SHP77 treated with DMSO at 0.1 percent for 48 hours (cell line): ENCODE data around the gene DDX47.
"Not testable (repeated sequence)": the region's sequence is repeated elsewhere in the genome, so short reads cannot be mapped to it uniquely, and the experiment has no call there.

Experiments
- DNase-seq: peaks from one replicate; lab custom pipeline; 2025; lab: John Stamatoyannopoulos, UW

Gene DDX47

DNA sequence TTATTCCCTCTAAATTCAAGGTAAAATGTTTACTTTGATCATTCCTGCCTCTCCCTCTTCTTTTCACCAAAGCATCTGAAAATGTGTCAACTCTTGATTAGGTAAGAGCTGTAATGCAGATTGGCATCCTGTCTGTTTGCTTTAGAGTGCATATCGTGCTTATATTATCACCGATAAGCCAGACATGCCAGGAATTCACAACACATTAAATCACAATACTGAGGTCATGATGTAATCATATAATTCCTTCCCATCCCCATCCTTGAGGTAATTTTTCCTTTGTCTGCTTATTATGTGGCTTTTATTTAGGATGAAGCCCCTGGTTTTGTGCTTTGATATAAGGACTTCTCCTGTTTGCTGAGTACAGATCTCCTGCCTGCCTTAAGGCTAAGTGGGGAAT, 10.2 kb downstream of the DDX47 start:
- DNase-seq, result no peak

DNA sequence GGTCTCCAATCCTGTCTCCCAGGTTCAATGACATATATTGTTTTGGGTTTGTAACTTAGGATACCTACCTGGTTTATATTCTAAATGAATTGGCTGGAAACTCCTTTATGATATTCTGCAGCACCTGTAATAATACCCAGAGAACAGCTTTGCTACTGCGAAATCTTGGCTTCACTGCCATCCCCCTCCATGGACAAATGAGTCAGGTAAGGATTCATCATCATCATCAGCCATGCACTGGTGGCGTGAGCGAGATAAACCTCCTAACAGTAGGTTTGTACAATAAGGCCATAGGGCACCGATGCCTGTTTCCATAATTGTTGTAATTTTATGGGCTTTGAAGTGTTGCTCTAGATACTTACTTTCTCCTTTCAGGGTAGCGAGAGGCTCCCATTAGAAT, 10.7 kb downstream of the DDX47 start:
- DNase-seq, result no peak

DNA sequence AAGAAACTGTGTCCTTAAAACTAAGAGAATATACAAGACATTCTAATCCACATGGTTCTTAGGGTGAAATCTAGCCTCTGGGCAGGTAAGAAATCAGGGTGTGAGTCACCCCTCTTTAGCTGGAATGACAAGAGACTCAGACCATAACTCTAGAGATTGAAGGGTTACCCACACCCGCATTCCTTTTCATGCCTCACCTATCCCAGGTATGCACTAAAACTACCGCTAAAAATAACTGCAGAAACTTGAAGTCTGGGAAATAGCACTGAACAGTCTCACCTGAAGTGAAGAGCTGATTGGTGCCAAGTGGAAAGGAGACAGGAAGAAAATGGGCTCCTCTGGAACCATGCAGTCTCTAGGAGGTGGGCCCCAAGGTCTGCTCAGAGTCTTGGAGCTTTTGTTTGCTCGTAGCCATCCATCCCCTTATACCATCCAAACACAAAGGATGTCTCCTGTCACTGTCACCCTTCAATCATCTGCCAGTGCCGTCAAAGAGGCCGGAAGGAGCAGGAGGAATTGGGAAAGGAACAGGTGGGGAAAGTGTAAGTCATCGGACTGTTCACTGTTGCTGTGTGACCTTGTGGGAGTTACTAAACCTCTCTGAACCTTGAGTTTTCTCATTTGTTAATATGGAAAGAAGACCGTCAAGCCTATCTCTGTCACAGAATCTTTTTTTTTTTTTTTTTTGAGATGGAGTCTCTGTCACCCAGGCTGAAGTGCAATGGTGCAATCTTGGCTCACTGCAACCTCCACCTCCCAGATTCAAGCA, 22.4 kb downstream of the DDX47 start:
- DNase-seq, result no peak

DNA sequence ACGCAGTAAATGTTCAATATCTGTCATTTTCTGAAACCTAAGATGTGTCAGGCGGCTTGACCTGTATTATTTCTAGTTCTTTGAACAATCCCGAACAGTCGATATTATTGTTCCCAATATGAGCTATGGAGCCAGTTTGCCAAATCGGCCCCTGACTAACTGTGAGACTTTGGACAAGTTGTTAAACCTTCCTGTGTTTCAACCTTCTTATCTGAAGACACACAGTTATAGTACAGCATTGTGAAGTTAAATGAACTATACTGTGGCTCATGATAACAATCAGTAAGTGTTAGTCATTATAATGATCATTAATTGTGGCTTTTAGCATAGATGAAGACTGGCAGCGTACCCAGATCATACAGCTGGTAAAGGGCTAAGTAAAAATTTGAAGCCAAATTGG, 23.4 kb downstream of the DDX47 start:
- no peak for DNase-seq

DNA sequence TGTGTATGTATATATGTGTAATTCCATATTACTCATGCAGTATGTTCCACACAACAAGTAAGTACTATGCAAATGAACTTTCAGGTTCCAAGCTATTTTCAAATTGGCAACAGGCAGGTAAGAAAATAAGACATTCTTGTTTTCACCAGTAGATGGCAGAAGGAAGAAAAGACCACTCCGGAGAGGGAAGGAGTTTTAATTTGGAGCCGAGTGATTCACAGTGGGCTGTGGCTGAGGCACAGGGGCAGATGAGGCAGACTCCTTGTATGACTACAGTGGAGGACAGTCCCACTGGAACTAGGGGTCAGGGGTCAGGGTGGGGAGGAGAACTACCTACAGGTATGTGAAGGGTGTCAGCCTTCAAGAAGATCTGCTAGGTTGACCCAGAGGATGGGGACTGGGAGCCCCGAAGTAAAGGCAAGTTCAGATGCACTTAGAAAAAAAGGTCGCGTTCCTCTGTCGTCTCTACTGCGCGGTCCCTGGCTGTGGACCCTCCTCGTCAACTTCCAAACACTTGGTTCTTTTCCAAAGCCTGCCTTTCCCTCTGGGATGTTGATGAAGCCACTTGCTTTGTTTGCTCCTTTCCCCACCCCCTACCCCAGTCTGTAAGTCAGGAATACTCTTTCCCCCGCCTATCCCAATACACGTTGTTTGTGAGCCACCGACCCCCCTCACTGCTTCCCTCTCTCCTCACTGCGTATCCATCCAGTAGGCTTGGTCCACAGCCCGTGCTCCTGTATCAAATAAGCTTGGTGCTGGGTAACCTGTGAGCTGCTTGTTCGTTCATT, 24.1 kb downstream of the DDX47 start:
- no peak for DNase-seq

DNA sequence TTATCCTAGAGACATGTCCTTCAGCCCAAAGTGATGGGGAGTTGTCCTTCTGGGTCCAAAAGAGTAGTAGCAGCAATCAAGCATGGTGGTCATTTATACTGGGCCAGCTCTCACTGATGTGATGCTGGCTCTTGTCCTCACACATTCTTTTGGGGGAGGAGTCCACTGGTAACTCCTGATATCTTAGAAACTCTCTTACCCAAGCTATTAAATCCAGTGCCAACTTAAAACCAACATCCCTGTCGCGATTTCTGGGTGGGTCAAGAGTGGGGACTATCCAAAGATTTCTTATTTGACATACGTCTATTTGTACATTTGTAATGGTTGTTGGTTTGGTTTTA, 24.6 kb downstream of the DDX47 start:
- DNase-seq, result no peak

DNA sequence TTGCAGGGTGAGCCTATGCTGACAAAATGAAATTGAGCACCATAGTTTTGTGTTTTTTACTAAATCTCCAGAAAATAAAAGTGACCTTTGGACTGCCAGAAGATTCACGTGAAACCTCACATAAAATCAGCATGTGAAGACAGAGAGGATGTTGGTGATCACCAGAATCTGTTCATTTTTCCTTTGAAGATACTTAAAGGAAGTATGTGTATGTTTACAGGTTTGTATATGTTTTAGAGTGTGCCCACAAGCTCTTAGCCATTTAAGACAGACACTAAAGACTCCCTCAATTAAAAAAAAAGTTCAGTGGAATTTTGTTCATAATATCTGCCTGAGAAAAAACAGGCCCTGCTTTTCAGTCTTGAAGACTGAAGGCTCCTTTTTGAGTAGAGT, 25.9 kb downstream of the DDX47 start:
- DNase-seq, result no peak

DNA sequence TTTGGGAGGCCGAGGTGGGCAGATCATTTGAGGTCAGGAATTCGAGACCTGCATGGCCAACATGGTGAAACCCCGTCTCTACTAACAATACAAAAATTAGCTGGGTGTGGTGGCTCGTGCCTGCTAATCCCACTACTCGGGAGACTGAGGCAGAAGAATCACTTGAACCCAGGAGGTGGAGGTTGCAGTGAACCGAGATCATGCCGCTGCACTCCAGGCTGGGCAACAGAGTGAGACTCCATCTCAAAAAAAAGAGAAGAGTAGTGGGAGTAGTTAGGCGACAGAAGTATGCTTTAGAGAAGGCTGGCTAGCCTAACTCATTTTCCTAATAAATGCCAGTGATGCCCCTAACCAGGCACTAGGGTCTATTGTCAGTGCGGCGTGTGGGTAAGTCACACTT, 26.3 kb downstream of the DDX47 start:
- DNase-seq, result not testable (repeated sequence)

DNA sequence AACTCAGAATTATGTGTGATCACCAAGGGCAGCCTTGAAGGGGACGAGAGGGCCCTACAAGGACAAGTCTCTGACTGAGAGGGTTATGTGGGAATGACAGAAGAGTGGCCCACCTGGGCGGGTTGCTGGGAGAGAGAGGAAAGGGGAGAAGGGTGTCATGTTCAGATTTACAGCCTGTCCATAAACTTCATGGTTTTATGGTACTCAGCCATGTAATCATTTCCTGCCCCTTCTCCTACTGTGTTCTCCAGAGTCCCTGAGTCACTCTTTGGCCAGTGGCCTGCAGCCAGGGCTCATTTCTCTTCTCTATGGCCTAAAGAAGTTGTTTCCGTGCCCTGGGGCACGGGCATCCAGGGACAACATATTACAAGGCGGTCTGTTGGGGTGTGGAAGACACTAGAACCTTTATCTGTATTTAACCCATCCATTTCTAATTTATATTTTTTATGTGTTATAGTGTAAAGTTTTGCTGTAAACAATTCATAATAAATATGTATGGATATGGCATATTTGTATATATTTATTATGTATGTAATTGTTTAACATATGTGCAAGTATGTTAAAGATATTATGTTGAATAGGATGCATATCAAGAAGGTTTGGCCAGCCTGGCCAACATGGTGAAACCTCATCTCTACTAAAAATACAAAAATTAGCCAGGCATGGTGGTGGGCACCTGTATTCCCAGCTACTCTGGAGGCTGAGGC, 26.9 kb downstream of the DDX47 start:
- no peak for DNase-seq

DNA sequence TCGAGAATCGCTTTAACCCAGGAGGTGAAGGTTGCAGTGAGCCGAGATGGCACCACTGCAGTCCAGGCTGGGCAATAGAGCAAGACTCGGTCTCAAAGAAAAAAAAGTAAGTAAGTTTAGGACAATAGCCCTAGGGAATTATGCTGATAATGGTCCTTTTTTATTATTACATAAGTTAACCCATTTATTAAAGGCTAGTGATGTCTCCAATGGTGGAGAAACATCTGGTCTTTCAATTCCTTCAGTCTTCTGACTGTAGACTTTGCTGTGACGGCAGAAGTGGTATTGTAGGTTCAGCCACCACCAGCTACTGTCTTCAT, 27.4 kb downstream of the DDX47 start:
- no peak for DNase-seq

DNA sequence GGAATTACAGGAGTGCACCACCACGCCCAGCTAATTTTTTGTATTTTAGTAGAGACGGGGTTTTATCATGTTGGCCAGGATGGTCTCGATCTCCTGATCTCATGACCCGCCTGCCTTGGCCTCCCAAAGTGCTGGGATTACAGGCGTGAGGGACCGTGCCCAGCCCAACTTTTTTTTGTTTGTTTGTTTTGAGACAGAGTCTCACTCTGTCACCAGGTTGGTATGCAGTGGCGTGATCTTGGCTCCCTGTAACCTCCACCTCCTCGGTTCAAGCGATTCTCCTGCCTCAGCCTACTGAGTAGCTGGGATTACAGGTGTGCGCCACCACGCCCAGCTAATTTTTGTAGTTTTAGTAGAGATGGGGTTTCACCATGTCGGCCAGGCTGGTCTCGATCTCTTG, 28.3 kb downstream of the DDX47 start:
- not testable (repeated sequence) for DNase-seq

DNA sequence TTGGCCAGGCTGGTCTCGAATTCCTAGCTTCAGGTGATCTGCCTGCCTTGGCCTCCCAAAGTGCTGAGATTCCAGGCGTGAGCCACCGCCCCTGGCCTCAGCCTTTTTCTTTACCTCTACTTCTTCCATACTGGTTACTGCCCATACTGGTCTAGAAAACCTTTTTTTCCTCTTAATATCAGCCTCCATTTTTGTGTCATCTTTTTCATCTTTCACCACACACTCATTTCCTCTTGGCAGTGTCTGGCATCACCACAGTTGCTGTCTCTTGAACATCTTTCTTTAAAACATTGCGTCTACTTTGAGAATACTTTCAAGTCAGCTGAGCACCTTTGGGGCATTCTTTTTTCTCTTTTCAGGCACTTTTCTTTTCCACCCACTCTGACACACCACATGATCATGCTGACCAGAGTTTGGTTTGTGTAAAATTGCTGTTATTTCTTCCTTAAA, 32.7 kb downstream of the DDX47 start:
- DNase-seq, result no peak

DNA sequence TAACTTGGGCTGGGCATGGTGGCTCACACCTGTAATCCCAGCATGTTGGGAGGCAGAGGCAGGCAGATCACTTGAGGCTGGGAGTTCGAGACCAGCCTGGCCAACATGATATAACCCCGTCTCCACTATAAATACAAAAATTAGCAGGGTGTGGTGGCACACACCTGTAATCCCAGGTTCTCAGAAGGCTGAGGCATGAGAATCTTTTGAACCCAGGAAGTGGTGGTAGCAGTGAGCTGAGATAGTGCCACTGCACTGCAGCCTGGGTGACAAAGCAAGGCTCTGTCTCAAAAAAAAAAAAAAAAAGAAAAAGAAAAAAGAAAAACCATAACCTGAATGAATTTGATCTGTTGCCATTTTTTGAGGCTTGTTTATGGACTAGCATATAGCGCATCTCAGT, 33.6 kb downstream of the DDX47 start:
- not testable (repeated sequence) for DNase-seq

DNA sequence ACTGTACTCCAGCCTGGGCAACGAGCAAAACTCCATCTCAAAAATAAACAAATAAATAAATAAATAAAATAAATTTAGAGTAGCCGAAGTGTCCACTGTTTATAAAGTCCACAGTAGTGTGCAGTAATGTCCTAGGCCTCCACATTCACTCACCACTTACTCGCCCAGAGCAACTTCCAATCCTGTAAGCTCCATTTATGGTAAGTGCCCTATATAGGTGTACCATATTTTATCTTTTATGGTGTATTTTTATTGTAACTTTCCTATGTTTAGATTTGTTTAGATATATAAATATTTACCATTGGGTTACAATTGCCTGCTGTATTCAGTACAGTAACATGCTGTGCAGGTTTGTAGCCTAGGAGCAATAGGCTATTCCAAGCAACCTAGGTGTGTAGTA, 40.3 kb downstream of the DDX47 start:
- DNase-seq, result no peak

DNA sequence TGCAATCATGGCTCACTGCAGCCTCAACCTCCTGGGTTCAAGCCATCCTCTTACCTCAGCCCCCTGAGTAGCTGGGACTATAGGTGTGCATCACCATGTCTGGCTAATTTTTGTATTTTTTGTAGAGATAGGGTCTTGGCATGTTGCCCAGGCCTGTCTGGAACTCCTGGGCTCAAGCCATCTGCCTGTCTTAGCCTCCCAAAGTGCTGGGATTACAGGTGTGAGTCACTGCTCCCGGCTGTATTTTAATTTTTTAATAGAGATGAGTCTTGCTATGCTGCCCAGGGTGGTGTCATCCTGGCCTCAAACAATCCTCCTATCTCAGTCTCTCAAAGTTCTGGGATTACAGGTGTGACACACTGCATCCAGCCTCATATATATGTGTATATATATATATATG, 46.5 kb downstream of the DDX47 start:
- DNase-seq, result no peak

DNA sequence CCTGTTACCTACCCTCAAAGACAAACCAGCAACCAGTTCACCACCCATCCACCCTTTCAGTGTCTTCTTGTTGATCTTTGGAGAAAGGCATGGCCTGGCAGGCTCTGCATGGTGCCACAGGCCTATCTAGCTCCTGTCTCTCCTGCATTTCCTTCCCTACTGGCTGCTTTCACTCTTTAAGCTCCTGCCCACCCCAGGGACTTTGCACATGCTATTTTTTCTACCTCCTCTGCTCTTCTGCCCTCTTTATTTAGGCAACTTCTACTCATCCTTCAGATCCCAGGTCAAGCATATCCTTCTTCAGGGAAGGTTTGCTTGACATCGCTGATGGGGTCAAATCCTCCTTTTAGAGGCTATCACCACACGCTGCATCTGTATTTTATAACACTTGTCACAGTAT, 51.1 kb downstream of the DDX47 start:
- no peak for DNase-seq

DNA sequence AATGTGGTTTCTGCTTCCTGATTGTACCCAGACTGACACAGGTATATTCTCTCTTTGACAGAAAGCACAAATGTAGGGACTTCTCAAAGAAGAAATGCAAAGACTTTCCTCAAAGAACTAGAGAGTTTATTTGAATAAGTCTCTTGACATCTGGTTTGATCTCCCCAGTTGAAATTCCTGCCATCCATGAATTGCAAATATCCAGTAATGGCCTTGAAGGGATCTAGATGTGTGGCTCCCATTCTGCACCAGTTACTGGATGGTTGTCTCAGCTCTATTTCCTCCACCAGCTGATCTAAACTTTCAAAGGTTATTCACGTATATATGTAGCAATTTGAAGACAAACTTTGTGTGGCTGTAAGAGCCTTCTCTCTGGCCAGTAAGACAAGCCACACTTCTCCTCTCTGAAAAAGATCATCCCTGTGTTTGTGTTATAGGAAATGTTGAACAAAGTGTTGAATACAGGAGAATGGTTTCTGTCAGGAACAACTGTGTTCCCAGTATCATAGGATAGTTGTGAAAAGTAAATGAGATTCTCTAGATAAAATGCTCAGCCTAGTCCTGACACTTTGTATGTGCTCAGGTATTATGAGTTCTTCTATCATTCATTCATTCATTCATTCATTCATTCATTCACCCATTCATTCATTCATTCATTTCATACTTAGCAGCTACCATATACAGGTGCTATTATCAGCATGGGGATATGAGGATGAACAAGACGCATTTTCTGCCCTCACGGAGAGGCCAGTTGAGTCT, 55.5 kb downstream of the DDX47 start:
- DNase-seq, result no peak

DNA sequence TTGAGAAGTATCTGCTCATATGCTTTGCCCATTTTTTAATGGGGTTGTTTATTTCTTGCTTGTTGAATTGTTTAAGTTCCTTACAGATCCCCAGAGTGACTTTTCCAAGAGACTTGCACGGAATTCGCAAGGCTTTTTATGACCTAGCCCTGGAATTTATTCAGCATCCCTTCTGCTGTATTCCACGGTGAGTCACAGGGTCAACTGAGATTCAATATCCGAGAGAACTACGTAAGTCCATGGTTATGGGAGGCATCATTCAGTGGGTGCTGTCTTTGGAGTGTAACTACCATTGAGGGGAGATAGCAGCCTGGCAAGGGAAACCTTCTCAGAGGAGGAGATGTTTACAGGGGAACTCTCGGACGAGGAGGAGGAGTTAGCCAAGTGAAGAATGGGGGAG, 57.3 kb downstream of the DDX47 start:
- no peak for DNase-seq

DNA sequence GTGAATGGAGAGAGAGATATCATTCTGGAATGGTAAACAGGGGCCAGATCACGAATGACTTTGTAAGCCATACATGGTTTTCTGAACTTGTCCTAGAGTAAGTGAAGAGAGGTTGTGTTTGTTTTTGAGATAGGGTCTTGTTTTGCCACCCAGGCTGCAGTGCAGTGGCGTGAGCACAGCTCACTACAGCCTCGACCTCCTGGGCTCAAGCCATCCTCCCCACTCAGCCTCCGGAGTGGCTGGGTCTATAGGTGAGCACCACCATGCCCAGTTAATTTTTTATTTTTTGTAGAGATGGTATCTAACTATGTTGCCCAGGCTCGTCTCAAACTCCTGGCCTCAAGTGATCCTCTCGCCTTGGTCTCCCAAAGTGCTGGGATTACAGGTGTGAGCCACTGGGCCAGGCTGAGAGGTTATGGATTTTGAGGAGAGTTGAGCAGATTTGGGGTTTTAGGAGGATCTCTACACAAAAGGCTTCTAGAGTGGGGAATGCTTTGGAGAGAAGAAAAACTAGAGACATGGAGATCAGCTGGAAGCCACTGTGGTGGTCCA, 58.5 kb downstream of the DDX47 start:
- DNase-seq, result no peak

DNA sequence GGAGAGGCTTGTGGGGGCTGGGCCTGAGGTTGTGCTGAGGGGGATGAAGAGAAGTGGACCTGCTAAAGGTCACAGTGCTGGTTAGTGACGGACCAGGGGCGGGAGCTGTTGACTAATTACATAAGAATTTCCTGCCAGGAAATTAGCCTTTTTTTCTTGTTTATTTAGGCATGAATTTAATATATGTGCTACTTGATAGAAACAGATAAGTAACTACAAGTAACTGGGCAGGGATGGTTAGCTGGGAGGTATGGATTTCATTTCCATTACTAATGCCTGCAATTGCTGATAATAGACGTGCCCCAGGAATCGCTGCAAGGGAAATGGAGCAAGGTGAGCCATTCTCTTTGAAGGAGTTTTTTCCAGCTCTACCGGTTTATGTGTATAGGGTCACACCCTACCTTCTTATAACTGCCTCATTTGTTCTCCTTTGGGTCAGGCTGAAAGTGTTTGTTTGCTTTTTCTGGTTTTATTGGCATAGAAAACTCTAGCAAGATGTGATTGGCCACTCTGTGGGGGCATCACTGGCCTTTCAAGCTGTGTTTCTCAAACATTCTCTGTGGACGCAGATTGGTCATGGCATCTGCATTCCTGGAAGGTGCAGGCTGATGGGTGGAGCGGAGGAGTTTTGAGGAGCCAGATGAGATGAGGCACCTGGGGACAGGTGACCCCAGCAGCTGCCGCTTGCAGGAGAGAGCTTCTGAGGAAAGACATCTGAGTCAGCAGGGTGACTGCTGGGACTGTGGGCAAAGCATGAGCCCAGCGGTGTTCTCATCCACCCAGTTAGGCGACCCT, 59.2 kb downstream of the DDX47 start:
- no peak for DNase-seq

DNA sequence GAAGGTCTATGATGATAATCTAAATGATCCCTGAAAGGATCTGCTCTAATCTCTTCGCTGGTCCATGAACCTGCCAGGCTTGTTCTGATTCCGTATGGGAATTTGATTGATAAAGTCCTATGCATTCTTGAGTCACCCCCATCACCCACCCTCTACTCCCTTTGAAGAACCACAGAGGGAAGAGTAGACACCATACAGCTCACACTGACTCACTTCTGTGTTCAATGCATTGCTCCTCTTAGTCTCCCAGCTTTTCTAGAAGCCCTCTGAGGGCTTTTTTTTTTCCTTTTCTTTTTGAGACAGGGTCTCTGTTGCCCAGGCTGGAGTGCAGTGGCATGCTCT, 59.8 kb downstream of the DDX47 start:
- no peak for DNase-seq

DNA sequence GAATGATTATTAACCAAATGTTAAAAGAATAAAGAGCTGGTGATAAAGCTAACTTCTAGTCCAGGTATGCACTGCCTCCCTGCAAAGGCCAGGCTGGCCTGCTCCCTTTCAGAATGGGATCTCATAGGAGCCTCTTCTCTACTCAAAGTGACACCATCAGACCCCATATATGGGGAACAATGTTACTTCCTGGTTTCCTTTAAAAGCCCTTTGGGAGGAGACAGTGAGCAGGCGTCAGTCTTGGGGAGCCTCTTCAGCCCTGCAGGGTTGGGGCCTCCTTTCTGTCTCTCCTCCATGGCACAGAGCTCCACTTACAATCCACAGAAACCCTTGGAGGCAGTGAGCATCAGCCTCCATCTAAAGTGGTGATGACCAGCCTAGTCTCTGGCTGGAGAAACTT, 60.9 kb downstream of the DDX47 start:
- no peak for DNase-seq
